NCI-H345 treated with DMSO at 0.1 percent for 48 hours (cell line): Measurements from ENCODE around the gene RAB17.

Source experiments
- DNase-seq: peaks from one replicate; lab custom pipeline; 2025; ENCODE audit not compliant: unreplicated experiment; lab: John Stamatoyannopoulos, UW

The RAB17 gene

GRCh38 chr2:237590272-237591140, at the start of gene RAB17:
RAB17 (minus strand) TSS chr2:237590734; CDS start chr2:237586154, 4,580 bp downstream.
- DNase-seq, result no peak

GRCh38 chr2:237639836-237640220, 49.3 kb upstream of the RAB17 start:
- no peak for DNase-seq

GRCh38 chr2:237639052-237639835, 48.7 kb upstream of the RAB17 start:
- DNase-seq, result no peak

- no peak for DNase-seq
Measured at GRCh38 chr2:237638176-237638575, 47.6 kb upstream of the RAB17 start.

- DNase-seq, result no peak
Measured at GRCh38 chr2:237637429-237638135, 47.0 kb upstream of the RAB17 start.

GRCh38 chr2:237636578-237636977, 46.0 kb upstream of the RAB17 start:
- no peak for DNase-seq

GRCh38 chr2:237633061-237633561, 42.6 kb upstream of the RAB17 start:
- no peak for DNase-seq

GRCh38 chr2:237631801-237632585, 41.5 kb upstream of the RAB17 start:
- no peak for DNase-seq

GRCh38 chr2:237631007-237631785, 40.7 kb upstream of the RAB17 start:
- DNase-seq, result no peak

- no peak for DNase-seq
Measured at GRCh38 chr2:237630216-237631000, 39.9 kb upstream of the RAB17 start.

GRCh38 chr2:237629739-237630138, 39.2 kb upstream of the RAB17 start:
- no peak for DNase-seq

- no peak for DNase-seq
Measured at GRCh38 chr2:237629188-237629534, 38.6 kb upstream of the RAB17 start.

GRCh38 chr2:237628247-237629187, 38.0 kb upstream of the RAB17 start:
- no peak for DNase-seq

GRCh38 chr2:237627441-237628246, 37.1 kb upstream of the RAB17 start, which contains the start of gene LRRFIP1:
LRRFIP1 (plus strand) TSS chr2:237627587; CDS start chr2:237627645, 58 bp downstream.
- DNase-seq, result no peak

GRCh38 chr2:237626813-237627440, 36.4 kb upstream of the RAB17 start:
- no peak for DNase-seq

GRCh38 chr2:237625777-237626176, 35.2 kb upstream of the RAB17 start:
- no peak for DNase-seq
